IMR-90 (cell line): Measurements from ENCODE around the gene EPN2.

Experiments
- CTCF ChIP-seq: conservative IDR thresholded peaks from 2 replicates; pipeline ENCODE4 v1.5.1; 2012; ENCODE audit warnings: mild to moderate bottlenecking, low read depth, low read length, improper control_type of control experiment
- ELK1 ChIP-seq: fragments of 150-350 bp; IDR thresholded peaks from 2 replicates; pipeline ENCODE4 v1.6.1; 2016; ENCODE audit warnings: low read depth, mild to moderate bottlenecking, low read length, moderate library complexity, borderline replicate concordance
- POLR2A ChIP-seq: IDR thresholded peaks from 2 replicates; pipeline ENCODE4 v1.6.1; 2012; ENCODE audit warnings: mild to moderate bottlenecking, low read depth, low read length
- RCOR1 ChIP-seq: IDR thresholded peaks from 2 replicates; pipeline ENCODE4 v1.6.1; 2012; ENCODE audit warnings: mild to moderate bottlenecking, low read length, improper control_type of control experiment; ENCODE audit not compliant: insufficient replicate concordance

- no peak for TF ChIP-seq RCOR1
- TF ChIP-seq POLR2A, result no peak
- TF ChIP-seq CTCF, result no peak
- no peak for TF ChIP-seq ELK1
Measured at GRCh38 chr17:19307521-19307920, 70.4 kb downstream of the EPN2 start.
